ENCODE data around the gene C16orf92. TPM values are rescaled to one million over a fixed set of nuclear protein-coding genes. Genes with fewer than 3 reads are reported as not detected.
A peak's percentile ranks its signal among the peaks of the same experiment; 100 is the strongest.

C16orf92 gene
- total and polyA plus RNA-seq, 2 of the 13 experiments (the other 11 are each of a cell fraction or from before 2014, with no cell fraction given), result not detected

DNA sequence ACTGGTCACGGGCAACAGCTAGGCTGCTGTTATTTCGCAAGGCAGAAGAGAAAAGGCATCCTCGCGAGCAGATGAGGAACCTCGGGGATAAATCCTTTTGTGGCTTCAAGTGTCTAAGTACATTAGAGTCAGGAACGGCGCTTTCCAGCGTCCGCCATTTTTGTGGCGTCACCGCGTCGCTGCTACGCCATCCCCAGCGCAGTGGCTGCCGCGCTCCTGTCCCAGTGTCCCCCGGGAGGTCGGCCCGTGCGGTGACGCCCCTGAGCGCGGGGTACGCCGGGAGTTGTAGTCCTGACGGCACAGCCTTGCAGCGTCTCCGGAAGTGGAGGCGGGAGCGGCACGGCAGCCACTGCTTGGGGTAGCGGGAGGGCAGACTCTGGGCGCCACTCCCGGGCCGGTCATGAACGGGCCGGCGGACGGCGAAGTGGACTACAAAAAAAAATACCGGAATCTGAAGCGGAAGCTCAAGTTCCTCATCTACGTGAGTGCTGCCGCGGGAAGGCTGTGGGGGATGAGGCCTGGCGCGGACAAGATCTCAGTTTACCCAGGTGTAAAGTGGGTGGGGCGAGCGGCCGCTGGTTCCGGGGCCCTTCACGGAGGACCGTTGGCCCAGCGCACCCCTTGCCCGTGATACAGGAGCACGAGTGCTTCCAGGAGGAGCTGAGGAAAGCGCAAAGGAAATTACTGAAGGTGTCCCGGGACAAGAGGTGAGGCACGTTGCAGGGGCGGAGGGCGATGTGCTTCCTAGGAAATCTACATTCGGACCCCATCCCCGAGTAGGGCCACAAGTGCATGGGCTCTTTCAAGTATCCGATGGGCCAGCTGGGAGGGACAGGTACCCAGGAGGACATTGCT lies 26.9 kb upstream of the C16orf92 start, which contains the start of gene INO80E (continued):
- TF ChIP-seq, protein P1, sequence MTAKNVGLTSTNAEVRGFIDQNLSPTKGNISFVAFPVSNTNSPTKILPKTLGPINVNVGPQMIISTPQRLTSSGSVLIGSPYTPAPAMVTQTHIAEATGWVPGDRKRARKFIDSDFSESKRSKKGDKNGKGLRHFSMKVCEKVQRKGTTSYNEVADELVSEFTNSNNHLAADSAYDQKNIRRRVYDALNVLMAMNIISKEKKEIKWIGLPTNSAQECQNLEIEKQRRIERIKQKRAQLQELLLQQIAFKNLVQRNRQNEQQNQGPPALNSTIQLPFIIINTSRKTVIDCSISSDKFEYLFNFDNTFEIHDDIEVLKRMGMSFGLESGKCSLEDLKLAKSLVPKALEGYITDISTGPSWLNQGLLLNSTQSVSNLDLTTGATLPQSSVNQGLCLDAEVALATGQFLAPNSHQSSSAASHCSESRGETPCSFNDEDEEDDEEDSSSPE (CRISPR knock-in tag; IDR thresholded peaks at IDR 0.05), result peak; percentile 63
- TF ChIP-seq MXD4 (CRISPR knock-in tag; IDR thresholded peaks at IDR 0.05), result peak; percentile 66; the same call in 1 of the 2 replicates
- TF ChIP-seq, protein P2, sequence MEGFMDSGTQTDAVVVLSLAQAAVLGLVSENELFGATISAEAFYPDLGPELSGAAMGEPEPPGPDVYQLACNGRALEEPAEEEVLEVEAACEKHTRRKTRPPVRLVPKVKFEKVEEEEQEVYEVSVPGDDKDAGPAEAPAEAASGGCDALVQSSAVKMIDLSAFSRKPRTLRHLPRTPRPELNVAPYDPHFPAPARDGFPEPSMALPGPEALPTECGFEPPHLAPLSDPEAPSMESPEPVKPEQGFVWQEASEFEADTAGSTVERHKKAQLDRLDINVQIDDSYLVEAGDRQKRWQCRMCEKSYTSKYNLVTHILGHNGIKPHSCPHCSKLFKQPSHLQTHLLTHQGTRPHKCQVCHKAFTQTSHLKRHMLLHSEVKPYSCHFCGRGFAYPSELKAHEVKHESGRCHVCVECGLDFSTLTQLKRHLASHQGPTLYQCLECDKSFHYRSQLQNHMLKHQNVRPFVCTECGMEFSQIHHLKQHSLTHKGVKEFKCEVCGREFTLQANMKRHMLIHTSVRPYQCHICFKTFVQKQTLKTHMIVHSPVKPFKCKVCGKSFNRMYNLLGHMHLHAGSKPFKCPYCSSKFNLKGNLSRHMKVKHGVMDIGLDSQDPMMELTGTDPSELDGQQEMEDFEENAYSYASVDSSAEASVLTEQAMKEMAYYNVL (CRISPR knock-in tag; IDR thresholded peaks at IDR 0.05; ENCODE audit: borderline replicate concordance), result peak; percentile 81; the same call in 1 of the 2 replicates
- TF ChIP-seq SP5 (CRISPR knock-in tag; IDR thresholded peaks at IDR 0.05; ENCODE audit: borderline replicate concordance, low read depth), result peak; percentile 89
- peak; percentile 59; the same call in 1 of the 2 replicates for TF ChIP-seq ZNF180 (CRISPR knock-in tag; IDR thresholded peaks at IDR 0.05; ENCODE audit: borderline replicate concordance, low read depth)
- TF ChIP-seq, protein P3, sequence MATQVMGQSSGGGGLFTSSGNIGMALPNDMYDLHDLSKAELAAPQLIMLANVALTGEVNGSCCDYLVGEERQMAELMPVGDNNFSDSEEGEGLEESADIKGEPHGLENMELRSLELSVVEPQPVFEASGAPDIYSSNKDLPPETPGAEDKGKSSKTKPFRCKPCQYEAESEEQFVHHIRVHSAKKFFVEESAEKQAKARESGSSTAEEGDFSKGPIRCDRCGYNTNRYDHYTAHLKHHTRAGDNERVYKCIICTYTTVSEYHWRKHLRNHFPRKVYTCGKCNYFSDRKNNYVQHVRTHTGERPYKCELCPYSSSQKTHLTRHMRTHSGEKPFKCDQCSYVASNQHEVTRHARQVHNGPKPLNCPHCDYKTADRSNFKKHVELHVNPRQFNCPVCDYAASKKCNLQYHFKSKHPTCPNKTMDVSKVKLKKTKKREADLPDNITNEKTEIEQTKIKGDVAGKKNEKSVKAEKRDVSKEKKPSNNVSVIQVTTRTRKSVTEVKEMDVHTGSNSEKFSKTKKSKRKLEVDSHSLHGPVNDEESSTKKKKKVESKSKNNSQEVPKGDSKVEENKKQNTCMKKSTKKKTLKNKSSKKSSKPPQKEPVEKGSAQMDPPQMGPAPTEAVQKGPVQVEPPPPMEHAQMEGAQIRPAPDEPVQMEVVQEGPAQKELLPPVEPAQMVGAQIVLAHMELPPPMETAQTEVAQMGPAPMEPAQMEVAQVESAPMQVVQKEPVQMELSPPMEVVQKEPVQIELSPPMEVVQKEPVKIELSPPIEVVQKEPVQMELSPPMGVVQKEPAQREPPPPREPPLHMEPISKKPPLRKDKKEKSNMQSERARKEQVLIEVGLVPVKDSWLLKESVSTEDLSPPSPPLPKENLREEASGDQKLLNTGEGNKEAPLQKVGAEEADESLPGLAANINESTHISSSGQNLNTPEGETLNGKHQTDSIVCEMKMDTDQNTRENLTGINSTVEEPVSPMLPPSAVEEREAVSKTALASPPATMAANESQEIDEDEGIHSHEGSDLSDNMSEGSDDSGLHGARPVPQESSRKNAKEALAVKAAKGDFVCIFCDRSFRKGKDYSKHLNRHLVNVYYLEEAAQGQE (IDR thresholded peaks at IDR 0.05; ENCODE audit: borderline replicate concordance in 1 of 2, low read depth in 1 of 2, low read length in 2 of 2), result peak in 1 of 2 experiments; percentile 47; a peak in 1 of 4 replicates
- peak; percentile 77 for TF ChIP-seq ZIK1 (CRISPR knock-in tag; IDR thresholded peaks at IDR 0.05; ENCODE audit: borderline replicate concordance, low read depth)
- no peak for TF ChIP-seq SETDB1 (CRISPR knock-in tag; IDR thresholded peaks at IDR 0.05; ENCODE audit: borderline replicate concordance)
- no peak for TF ChIP-seq MTA1 (CRISPR knock-in tag; IDR thresholded peaks at IDR 0.05; ENCODE audit: borderline replicate concordance)
- TF ChIP-seq GATA4 (IDR thresholded peaks at IDR 0.05; ENCODE audit: borderline replicate concordance, low read depth), result peak; percentile 27; the same call in 1 of the 2 replicates
- no peak for TF ChIP-seq ZNF83 (CRISPR knock-in tag; IDR thresholded peaks at IDR 0.05; ENCODE audit: borderline replicate concordance)
- TF ChIP-seq ATM (IDR thresholded peaks at IDR 0.05; ENCODE audit: borderline replicate concordance), result no peak
- TF ChIP-seq ZNF883 (CRISPR knock-in tag; IDR thresholded peaks at IDR 0.05; ENCODE audit: not compliant biosample characterization), result no peak
- TF ChIP-seq, protein P4, sequence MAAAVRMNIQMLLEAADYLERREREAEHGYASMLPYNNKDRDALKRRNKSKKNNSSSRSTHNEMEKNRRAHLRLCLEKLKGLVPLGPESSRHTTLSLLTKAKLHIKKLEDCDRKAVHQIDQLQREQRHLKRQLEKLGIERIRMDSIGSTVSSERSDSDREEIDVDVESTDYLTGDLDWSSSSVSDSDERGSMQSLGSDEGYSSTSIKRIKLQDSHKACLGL (CRISPR knock-in tag; IDR thresholded peaks at IDR 0.05), result peak; percentile 5; the same call in 1 of the 2 replicates
- 0 out of 2 replicates have a peak, but pooled peaks have one; percentile 31 for TF ChIP-seq ZMAT3 (CRISPR knock-in tag; conservative IDR thresholded peaks at IDR 0.05)
- TF ChIP-seq SUZ12 (IDR thresholded peaks at IDR 0.05; ENCODE audit: low read depth, low read length), result peak; percentile 86
- TF ChIP-seq ZNF773 (CRISPR knock-in tag; IDR thresholded peaks at IDR 0.05; ENCODE audit: borderline replicate concordance), result 0 out of 2 replicates have a peak, but pooled peaks have one; percentile 29
- TF ChIP-seq, protein P5, sequence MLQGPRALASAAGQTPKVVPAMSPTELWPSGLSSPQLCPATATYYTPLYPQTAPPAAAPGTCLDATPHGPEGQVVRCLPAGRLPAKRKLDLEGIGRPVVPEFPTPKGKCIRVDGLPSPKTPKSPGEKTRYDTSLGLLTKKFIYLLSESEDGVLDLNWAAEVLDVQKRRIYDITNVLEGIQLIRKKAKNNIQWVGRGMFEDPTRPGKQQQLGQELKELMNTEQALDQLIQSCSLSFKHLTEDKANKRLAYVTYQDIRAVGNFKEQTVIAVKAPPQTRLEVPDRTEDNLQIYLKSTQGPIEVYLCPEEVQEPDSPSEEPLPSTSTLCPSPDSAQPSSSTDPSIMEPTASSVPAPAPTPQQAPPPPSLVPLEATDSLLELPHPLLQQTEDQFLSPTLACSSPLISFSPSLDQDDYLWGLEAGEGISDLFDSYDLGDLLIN (CRISPR knock-in tag; IDR thresholded peaks at IDR 0.05; ENCODE audit: borderline replicate concordance), result peak; percentile 68; the same call in 1 of the 2 replicates
- peak; percentile 99 for TF ChIP-seq ZNF605 (CRISPR knock-in tag; IDR thresholded peaks at IDR 0.05)
